Ovary (tissue), 9 donors: ENCODE data around the gene CNRIP1. TPM values are rescaled to one million over a fixed set of nuclear protein-coding genes. Genes with fewer than 3 reads are reported as not detected.

ENCODE experiments used
- DNase-seq, 5 donors: peaks; one replicate each; pipeline ENCODE4 v3.0.0-alpha.2; 2019 to 2020
- H3K27ac ChIP-seq, 2 donors: fragments of 200-600 bp; one replicate each; pipeline versions ENCODE4 v1.5.1 to v1.8.0; 2019 to 2022
- H3K27me3 ChIP-seq: fragments of 200-600 bp; one replicate; pipeline ENCODE4 v1.8.0; 2022
- H3K36me3 ChIP-seq: fragments of 200-600 bp; sonication (generic); one replicate; pipeline ENCODE4 v1.5.1; 2019
- H3K4me1 ChIP-seq: one replicate; pipeline ENCODE4 v1.8.1; 2013; ENCODE audit warnings: mild to moderate bottlenecking, moderate library complexity; ENCODE audit not compliant: insufficient read depth
- H3K4me3 ChIP-seq: fragments of 200-600 bp; sonication (generic); one replicate; pipeline ENCODE4 v1.5.1; 2017
- H3K9me3 ChIP-seq, 2 donors: fragments of 200-600 bp in 1 of 2; sonication (generic) in 1 of 2; one replicate each; pipeline versions ENCODE4 v1.5.1 to v1.8.1; 2013 to 2019; ENCODE audit warnings: mild to moderate bottlenecking in 1 of 2, moderate library complexity in 1 of 2
- CTCF ChIP-seq, 3 donors: fragments of 450-650 bp in 2 of 3; fragments of 200-600 bp in 1 of 3; IDR thresholded peaks; one replicate each; pipeline versions ENCODE4 v1.5.1 to v1.8.0; 2016 to 2022; ENCODE audit warnings: antibody characterized with exemption in 3 of 3, mild to moderate bottlenecking in 1 of 3
- EP300 ChIP-seq: sonication (generic); formaldehyde crosslinking; IDR thresholded peaks from one replicate; pipeline ENCODE4 v1.6.1; 2017; ENCODE audit warnings: antibody characterized with exemption
- POLR2A ChIP-seq: fragments of 450-650 bp; IDR thresholded peaks from one replicate; pipeline ENCODE4 v1.6.1; 2017; ENCODE audit warnings: antibody characterized with exemption, mild to moderate bottlenecking, moderate library complexity
- WGBS, 3 donors: extraction: QIAGEN DNeasy Blood & Tissue Kit in 1 of 3; methylation state at CpG; one replicate each; pipeline versions ENCODE4 v1.1.5 to v1.1.7; 2013 to 2017; 5-methylcytosine and 5-hydroxymethylcytosine counted together
- intact Hi-C, 4 donors: fragments of 100-400 bp; cut with DNase I; formaldehyde crosslinking; loops; one replicate each; pipeline versions ENCODE4 v1.11.0 to v1.15.1; 2022 to 2023
- polyA plus RNA-seq, 2 donors: library from polyadenylated mRNA; stranded (reverse); fragments of 200-250 nt in 1 of 2; fragments of 350-450 nt in 1 of 2; fragmentation: Illumina TruSeq in 1 of 2; extraction: RNeasy Lipid Tissue Mini Kit (QIAGEN cat#74804) in 1 of 2; gene quantifications; one replicate each; pipeline ENCODE4 v1.2.3, GENCODE V29; 2013 to 2014
- total RNA-seq, 7 donors: library from RNA; depleted of rRNA in 2 of 7; stranded (reverse); fragments of >200 nt in 2 of 7; fragmentation: NEBNext Ultra II Directional in 3 of 7; extraction: Animal tissue kit (Norgen Biotek cat#: 25700) in 3 of 7; gene quantifications; one replicate each; pipeline versions ENCODE4 v1.1.0 to v1.2.4, GENCODE V29; 2016 to 2023
- donor health status: DM: no; HTN: no; CAD: no; lungs with moderate emphysema.
- donor health status: DM: no; HTN: no; CAD: no.
- donor health status: Bipolar disorder and iron deficiency.
- donor health status: DM: yes; HTN: yes; CAD: no.
- donor health status: DM: no; HTN: no; CAD: no.
- donor health status: DM: yes; HTN: yes; CAD: no.

The CNRIP1 gene
- total and polyA plus RNA-seq, 9 donors, result 29.8 to 95.5 (median 50.2) TPM

- no peak for TF ChIP-seq CTCF (IDR thresholded peaks at IDR 0.05)
- TF ChIP-seq EP300, result no peak
- no peak for TF ChIP-seq POLR2A
- intact Hi-C loops, result no loop called here
- Histone ChIP-seq H3K36me3 (no peaks in the 10 kb centered on the region), H3K9me3 (no peaks in the 10 kb centered on the region), H3K4me3 (no peak overlapping the region), H3K27me3 (no peaks in the 10 kb centered on the region), H3K27ac (no peak overlapping the region), H3K4me1 (peaks cover 15% of the 10 kb centered on the region)
- no peak for DNase-seq
- WGBS, 3 donors, result 78 to 81% (median 80%) methylated on average over 3 of the region's 3 CpGs
Observed at GRCh38 chr2:68248361-68248760, 71.4 kb downstream of the CNRIP1 start.

GRCh38 chr2:68246396-68246795 lies 73.4 kb downstream of the CNRIP1 start:
- H3K4me1 ChIP-seq, result peaks cover 20% of the 10 kb centered on the region

GRCh38 chr2:68245672-68246071 lies 74.1 kb downstream of the CNRIP1 start:
- Histone ChIP-seq H3K4me1 (peaks cover 21% of the 10 kb centered on the region), H3K36me3 (no peaks in the 10 kb centered on the region), H3K27me3 (no peaks in the 10 kb centered on the region), H3K27ac (no peak overlapping the region), H3K4me3 (no peak overlapping the region), H3K9me3 (no peaks in the 10 kb centered on the region)
- no peak for TF ChIP-seq EP300
- TF ChIP-seq CTCF (IDR thresholded peaks at IDR 0.05), result no peak
- no peak for TF ChIP-seq POLR2A
- DNase-seq, result no peak
- intact Hi-C loops, result no loop called here

More at GRCh38 chr2:68246396-68246795, 73.4 kb downstream of the CNRIP1 start:
- DNase-seq, result no peak
- intact Hi-C loops, result no loop called here
- Histone ChIP-seq H3K4me3 (no peak overlapping the region), H3K36me3 (no peaks in the 10 kb centered on the region), H3K9me3 (no peaks in the 10 kb centered on the region), H3K27ac (no peak overlapping the region), H3K27me3 (no peaks in the 10 kb centered on the region)
- TF ChIP-seq EP300 (no peak), CTCF (IDR thresholded peaks at IDR 0.05) (no peak), POLR2A (no peak)
- WGBS, 3 donors, result 72 to 86% (median 83%) methylated on average over 1 of the region's 1 CpG

- no peak for DNase-seq
- 93 to 96% (median 96%) methylated on average over 4 of the region's 4 CpGs for WGBS, 3 donors
- peaks cover 22% of the 10 kb centered on the region for H3K4me1 ChIP-seq
- no peak overlapping the region for H3K27ac ChIP-seq
- intact Hi-C loops, result no loop called here
- H3K27me3 ChIP-seq, result no peaks in the 10 kb centered on the region
- H3K36me3 ChIP-seq, result no peaks in the 10 kb centered on the region
- H3K9me3 ChIP-seq, result no peaks in the 10 kb centered on the region
- no peak for TF ChIP-seq CTCF (IDR thresholded peaks at IDR 0.05)
- TF ChIP-seq EP300, result no peak
- TF ChIP-seq POLR2A, result no peak
- H3K4me3 ChIP-seq, result no peak overlapping the region
Observed at GRCh38 chr2:68245066-68245465, 74.7 kb downstream of the CNRIP1 start.

GRCh38 chr2:68244456-68244855 lies 75.3 kb downstream of the CNRIP1 start:
- Histone ChIP-seq H3K36me3 (no peaks in the 10 kb centered on the region), H3K27me3 (no peaks in the 10 kb centered on the region), H3K9me3 (no peaks in the 10 kb centered on the region), H3K4me1 (peaks cover 24% of the 10 kb centered on the region), H3K4me3 (no peak overlapping the region), H3K27ac (no peak overlapping the region)
- intact Hi-C loops, result no loop called here
- WGBS, 3 donors, result 29 to 39% (median 34%) methylated on average over 2 of the region's 2 CpGs
- no peak for DNase-seq
- TF ChIP-seq POLR2A (no peak), CTCF (IDR thresholded peaks at IDR 0.05) (no peak), EP300 (no peak)
